ENCODE data around the gene IP6K1. TPM values are rescaled to one million over a fixed set of nuclear protein-coding genes. Genes with fewer than 3 reads are reported as not detected.

IP6K1 gene
- total and polyA plus RNA-seq, 10 of the 15 experiments (the other 5 are each of a cell fraction or from before 2014, with no cell fraction given), result 1.3 to 30.6 (median 18.2) TPM

GRCh38 chr3:49719214-49719884 lies 67.0 kb downstream of the IP6K1 start, which contains the start of gene AMIGO3 (continued):
- TF ChIP-seq SMAD1 (IDR thresholded peaks at IDR 0.05; ENCODE audit: low read depth, partially characterized antibody) (no peak), WRNIP1 (IDR thresholded peaks at IDR 0.05; ENCODE audit: borderline replicate concordance, low read depth, low read length) (no peak), EGR1 (IDR thresholded peaks at IDR 0.05; ENCODE audit: borderline replicate concordance in 1 of 2, low read depth in 2 of 2, low read length in 2 of 2) (no peak), CREM (IDR thresholded peaks at IDR 0.05; ENCODE audit: low read depth) (no peak; the same call in 1 of the 2 replicates), SKIL (IDR thresholded peaks at IDR 0.05; ENCODE audit: low read depth, poor library complexity, severe bottlenecking) (no peak), MTA3 (IDR thresholded peaks at IDR 0.05; ENCODE audit: borderline replicate concordance, low read length) (peak; percentile 92; the same call in 1 of the 2 replicates), JUND (IDR thresholded peaks at IDR 0.05; ENCODE audit: low read depth, low read length) (no peak), IRF4 (IDR thresholded peaks at IDR 0.05; ENCODE audit: low read depth, low read length) (no peak), TCF3 (IDR thresholded peaks at IDR 0.05; ENCODE audit: borderline replicate concordance, insufficient read depth, low read depth, low read length) (peak; percentile 42; the same call in 1 of the 2 replicates), CREB1 (IDR thresholded peaks at IDR 0.05; ENCODE audit: low read depth) (peak; percentile 38; the same call in 1 of the 2 replicates), ZBTB4 (CRISPR knock-in tag; IDR thresholded peaks at IDR 0.05) (no peak), RFX5 (IDR thresholded peaks at IDR 0.05; ENCODE audit: low read depth, low read length) (no peak), TARDBP (IDR thresholded peaks at IDR 0.05; ENCODE audit: borderline replicate concordance) (no peak; the same call in 1 of the 2 replicates), PRDM15 (CRISPR knock-in tag; IDR thresholded peaks at IDR 0.05) (no peak), E4F1 (IDR thresholded peaks at IDR 0.05; ENCODE audit: borderline replicate concordance, partially characterized antibody) (no peak), SUPT20H (IDR thresholded peaks at IDR 0.05; ENCODE audit: borderline replicate concordance, control insufficient read depth, low read depth, low read length) (no peak)
